ENCODE data around the gene SYCE3.
A peak's percentile ranks its signal among the peaks of the same experiment; 100 is the strongest.

The SYCE3 gene

DNA sequence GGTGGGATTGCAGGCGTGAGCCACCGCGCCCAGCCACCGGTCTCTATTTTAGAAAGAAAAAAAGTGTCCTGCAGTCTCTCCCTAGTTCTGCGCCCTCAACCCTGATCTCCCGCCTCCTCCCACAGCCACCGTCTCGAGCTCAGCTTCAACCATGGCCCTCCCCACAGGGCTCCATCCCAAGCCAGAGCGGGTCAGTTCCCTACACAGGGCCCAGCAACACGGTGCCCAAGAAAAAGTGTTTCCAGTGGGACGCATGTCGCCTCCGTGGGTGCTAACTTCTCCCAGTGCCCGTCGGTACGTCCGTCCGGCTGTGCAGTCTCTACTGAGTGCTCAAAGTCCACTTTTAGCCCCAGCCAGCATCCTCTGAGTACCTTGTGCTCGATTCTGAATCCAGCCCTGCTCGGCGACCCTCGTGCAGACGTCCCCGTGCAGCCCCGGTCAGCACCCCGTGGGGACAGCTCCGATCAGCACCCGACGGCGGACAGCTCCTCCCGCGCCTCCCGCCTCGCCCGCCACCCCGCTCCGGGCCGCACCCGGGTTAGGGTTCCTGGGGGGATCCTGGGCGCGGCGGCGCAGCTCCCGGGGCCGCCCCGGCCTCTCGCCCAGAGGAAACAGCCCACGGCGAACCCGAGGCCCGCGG, 37.2 kb upstream of the SYCE3 start:
- peak overlapping the region in 1 of 2 donors; percentile 29 for H3K4me3 ChIP-seq (ENCODE audit: low read length in 2 of 2)

GRCh38 chr22:50597097-50597496, 34.4 kb upstream of the SYCE3 start:
- no peaks in the 10 kb centered on the region for H3K9me3 ChIP-seq (ENCODE audit: control insufficient read depth in 2 of 2, low read length in 2 of 2)
- no peak overlapping the region for H3K4me3 ChIP-seq (ENCODE audit: low read length in 2 of 2)
- H3K9ac ChIP-seq (ENCODE audit: low read length in 2 of 2), result no peak overlapping the region
- H3K36me3 ChIP-seq (ENCODE audit: control insufficient read depth in 2 of 2, insufficient read depth in 2 of 2, low read length in 2 of 2), result no peaks in the 10 kb centered on the region
- peaks cover 10% of the 10 kb centered on the region for H3K4me1 ChIP-seq (ENCODE audit: control insufficient read depth, insufficient read depth, low read length)
- H3K27me3 ChIP-seq (ENCODE audit: control insufficient read depth in 1 of 2, insufficient read depth in 2 of 2, low read length in 2 of 2), result peaks cover 18 to 25% of the 10 kb centered on the region in 2 donors
- H3K27ac ChIP-seq (ENCODE audit: low read length), result no peak overlapping the region

More for the DNA sequence above, 37.2 kb upstream of the SYCE3 start:
- no peak overlapping the region for H3K27ac ChIP-seq (ENCODE audit: low read length)
- H3K36me3 ChIP-seq (ENCODE audit: control insufficient read depth in 2 of 2, insufficient read depth in 2 of 2, low read length in 2 of 2), result no peaks in the 10 kb centered on the region
- H3K9me3 ChIP-seq (ENCODE audit: control insufficient read depth in 2 of 2, low read length in 2 of 2), result no peaks in the 10 kb centered on the region
- H3K27me3 ChIP-seq (ENCODE audit: control insufficient read depth in 1 of 2, insufficient read depth in 2 of 2, low read length in 2 of 2), result peaks cover 30 to 51% of the 10 kb centered on the region in 2 donors
- no peak overlapping the region for H3K9ac ChIP-seq (ENCODE audit: low read length in 2 of 2)
- H3K4me1 ChIP-seq (ENCODE audit: control insufficient read depth, insufficient read depth, low read length), result peaks cover 10% of the 10 kb centered on the region

- Histone ChIP-seq H3K36me3 (ENCODE audit: control insufficient read depth in 2 of 2, insufficient read depth in 2 of 2, low read length in 2 of 2) (no peaks in the 10 kb centered on the region), H3K4me1 (ENCODE audit: control insufficient read depth, insufficient read depth, low read length) (peaks cover 5% of the 10 kb centered on the region), H3K9ac (ENCODE audit: low read length in 2 of 2) (no peak overlapping the region), H3K4me3 (ENCODE audit: low read length in 2 of 2) (no peak overlapping the region), H3K27ac (ENCODE audit: low read length) (no peak overlapping the region), H3K27me3 (ENCODE audit: control insufficient read depth in 1 of 2, insufficient read depth in 2 of 2, low read length in 2 of 2) (peaks cover 9 to 14% of the 10 kb centered on the region in 2 donors), H3K9me3 (ENCODE audit: control insufficient read depth in 2 of 2, low read length in 2 of 2) (no peaks in the 10 kb centered on the region)
Measured at GRCh38 chr22:50595189-50595588, 32.5 kb upstream of the SYCE3 start.

DNA sequence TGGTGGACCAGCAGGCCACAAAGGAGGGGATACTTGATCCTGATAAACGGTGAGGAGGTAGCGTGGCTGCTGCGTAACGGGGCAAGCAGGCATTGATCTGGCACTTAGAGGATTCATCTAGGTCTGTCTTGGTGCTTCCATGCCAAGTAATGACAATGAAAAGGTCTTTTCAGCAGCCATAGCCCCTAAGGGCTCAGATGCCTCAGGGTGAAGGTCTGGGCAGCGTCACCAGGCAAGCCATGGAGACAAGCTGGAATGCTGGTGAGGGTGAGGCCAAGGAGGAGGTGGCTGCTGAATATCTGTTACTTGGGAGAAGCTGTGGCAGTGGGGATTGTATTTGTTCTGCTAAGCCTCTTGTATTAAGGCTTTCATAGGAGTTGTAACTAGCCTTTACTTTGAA, 24.7 kb upstream of the SYCE3 start:
- no peak overlapping the region for H3K27ac ChIP-seq (ENCODE audit: low read length)
- H3K36me3 ChIP-seq (ENCODE audit: control insufficient read depth in 2 of 2, insufficient read depth in 2 of 2, low read length in 2 of 2), result no peaks in the 10 kb centered on the region
- no peak overlapping the region for H3K4me3 ChIP-seq (ENCODE audit: low read length in 2 of 2)
- no peaks in the 10 kb centered on the region for H3K27me3 ChIP-seq (ENCODE audit: control insufficient read depth in 1 of 2, insufficient read depth in 2 of 2, low read length in 2 of 2)
- no peaks in the 10 kb centered on the region for H3K9me3 ChIP-seq (ENCODE audit: control insufficient read depth in 2 of 2, low read length in 2 of 2)
- H3K9ac ChIP-seq (ENCODE audit: low read length in 2 of 2), result no peak overlapping the region
- peaks cover 7% of the 10 kb centered on the region for H3K4me1 ChIP-seq (ENCODE audit: control insufficient read depth, insufficient read depth, low read length)

DNA sequence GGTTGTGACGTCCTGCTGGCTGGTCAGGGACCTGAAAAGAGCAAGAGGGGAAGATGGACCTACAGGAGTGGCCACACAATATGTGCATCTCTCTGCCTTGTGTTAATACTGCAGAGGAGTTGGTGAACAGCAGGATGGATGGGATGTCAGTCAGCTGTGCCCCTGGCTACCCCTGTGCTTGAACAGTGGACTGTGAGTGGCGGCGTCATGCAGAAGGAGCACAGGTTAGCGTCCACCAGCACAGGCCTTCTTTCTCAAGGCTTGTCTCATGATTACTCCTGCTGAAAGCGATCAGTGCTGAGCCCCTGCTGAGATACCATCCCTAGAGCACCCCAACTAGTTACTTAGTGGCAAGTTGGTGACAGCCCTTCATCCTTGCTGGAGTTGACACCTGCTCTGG, 23.7 kb upstream of the SYCE3 start:
- Histone ChIP-seq H3K4me3 (ENCODE audit: low read length in 2 of 2) (no peak overlapping the region), H3K9me3 (ENCODE audit: control insufficient read depth in 2 of 2, low read length in 2 of 2) (no peaks in the 10 kb centered on the region), H3K27ac (ENCODE audit: low read length) (no peak overlapping the region), H3K36me3 (ENCODE audit: control insufficient read depth in 2 of 2, insufficient read depth in 2 of 2, low read length in 2 of 2) (no peaks in the 10 kb centered on the region), H3K27me3 (ENCODE audit: control insufficient read depth in 1 of 2, insufficient read depth in 2 of 2, low read length in 2 of 2) (no peaks in the 10 kb centered on the region), H3K4me1 (ENCODE audit: control insufficient read depth, insufficient read depth, low read length) (peaks cover 14% of the 10 kb centered on the region), H3K9ac (ENCODE audit: low read length in 2 of 2) (no peak overlapping the region)

- Histone ChIP-seq H3K27me3 (ENCODE audit: control insufficient read depth in 1 of 2, insufficient read depth in 2 of 2, low read length in 2 of 2) (no peaks in the 10 kb centered on the region), H3K27ac (ENCODE audit: low read length) (no peak overlapping the region), H3K9ac (ENCODE audit: low read length in 2 of 2) (no peak overlapping the region), H3K4me1 (ENCODE audit: control insufficient read depth, insufficient read depth, low read length) (peaks cover 18% of the 10 kb centered on the region), H3K4me3 (ENCODE audit: low read length in 2 of 2) (no peak overlapping the region), H3K9me3 (ENCODE audit: control insufficient read depth in 2 of 2, low read length in 2 of 2) (no peaks in the 10 kb centered on the region), H3K36me3 (ENCODE audit: control insufficient read depth in 2 of 2, insufficient read depth in 2 of 2, low read length in 2 of 2) (peaks cover 0 to 3% of the 10 kb centered on the region in 2 donors)
Measured at GRCh38 chr22:50585781-50586180, 23.1 kb upstream of the SYCE3 start.

GRCh38 chr22:50585238-50585637, 22.5 kb upstream of the SYCE3 start:
- Histone ChIP-seq H3K4me3 (ENCODE audit: low read length in 2 of 2) (no peak overlapping the region), H3K9ac (ENCODE audit: low read length in 2 of 2) (no peak overlapping the region), H3K27me3 (ENCODE audit: control insufficient read depth in 1 of 2, insufficient read depth in 2 of 2, low read length in 2 of 2) (no peaks in the 10 kb centered on the region), H3K36me3 (ENCODE audit: control insufficient read depth in 2 of 2, insufficient read depth in 2 of 2, low read length in 2 of 2) (peaks cover 1 to 4% of the 10 kb centered on the region in 2 donors), H3K4me1 (ENCODE audit: control insufficient read depth, insufficient read depth, low read length) (peaks cover 18% of the 10 kb centered on the region), H3K9me3 (ENCODE audit: control insufficient read depth in 2 of 2, low read length in 2 of 2) (no peaks in the 10 kb centered on the region), H3K27ac (ENCODE audit: low read length) (no peak overlapping the region)

- H3K4me1 ChIP-seq (ENCODE audit: control insufficient read depth, insufficient read depth, low read length), result peaks cover 18% of the 10 kb centered on the region
- H3K9me3 ChIP-seq (ENCODE audit: control insufficient read depth in 2 of 2, low read length in 2 of 2), result no peaks in the 10 kb centered on the region
- H3K27me3 ChIP-seq (ENCODE audit: control insufficient read depth in 1 of 2, insufficient read depth in 2 of 2, low read length in 2 of 2), result no peaks in the 10 kb centered on the region
- no peak overlapping the region for H3K4me3 ChIP-seq (ENCODE audit: low read length in 2 of 2)
- H3K27ac ChIP-seq (ENCODE audit: low read length), result no peak overlapping the region
- H3K36me3 ChIP-seq (ENCODE audit: control insufficient read depth in 2 of 2, insufficient read depth in 2 of 2, low read length in 2 of 2), result peaks cover 5 to 6% of the 10 kb centered on the region in 2 donors
- H3K9ac ChIP-seq (ENCODE audit: low read length in 2 of 2), result peak overlapping the region in 1 of 2 donors; percentile 90
Measured at GRCh38 chr22:50584106-50585096, 21.7 kb upstream of the SYCE3 start.

- Histone ChIP-seq H3K36me3 (ENCODE audit: control insufficient read depth in 2 of 2, insufficient read depth in 2 of 2, low read length in 2 of 2) (peaks cover 5 to 6% of the 10 kb centered on the region in 2 donors), H3K9me3 (ENCODE audit: control insufficient read depth in 2 of 2, low read length in 2 of 2) (no peaks in the 10 kb centered on the region), H3K27ac (ENCODE audit: low read length) (peak overlapping the region; percentile 93), H3K27me3 (ENCODE audit: control insufficient read depth in 1 of 2, insufficient read depth in 2 of 2, low read length in 2 of 2) (peaks cover 0 to 4% of the 10 kb centered on the region in 2 donors), H3K9ac (ENCODE audit: low read length in 2 of 2) (peak overlapping the region; percentile 80 to 90), H3K4me1 (ENCODE audit: control insufficient read depth, insufficient read depth, low read length) (peaks cover 28% of the 10 kb centered on the region), H3K4me3 (ENCODE audit: low read length in 2 of 2) (peak overlapping the region; percentile 86 to 87)
Measured at GRCh38 chr22:50583294-50583861, 20.7 kb upstream of the SYCE3 start.

- Histone ChIP-seq H3K27ac (ENCODE audit: low read length) (peak within 1 kb of the TSS; percentile 93), H3K36me3 (ENCODE audit: control insufficient read depth in 2 of 2, insufficient read depth in 2 of 2, low read length in 2 of 2) (peaks cover 5 to 6% of the 10 kb centered on the region in 2 donors), H3K9me3 (ENCODE audit: control insufficient read depth in 2 of 2, low read length in 2 of 2) (no peaks in the 10 kb centered on the region), H3K4me1 (ENCODE audit: control insufficient read depth, insufficient read depth, low read length) (peaks cover 35% of the 10 kb centered on the region), H3K4me3 (ENCODE audit: low read length in 2 of 2) (peak within 1 kb of the TSS; percentile 86 to 87), H3K27me3 (ENCODE audit: control insufficient read depth in 1 of 2, insufficient read depth in 2 of 2, low read length in 2 of 2) (peaks cover under 1 to 8% of the 10 kb centered on the region in 2 donors), H3K9ac (ENCODE audit: low read length in 2 of 2) (peak within 1 kb of the TSS; percentile 93 to 95)
Measured at GRCh38 chr22:50582493-50583293, 20.0 kb upstream of the SYCE3 start, which contains the start of gene CHKB. Gene CHKB (minus strand): TSS chr22:50582849. CDS start chr22:50582781, 68 bp downstream.

Measured in stomach smooth muscle (tissue), 2 donors.